K562 (cell line): Measurements from ENCODE around the gene PHF21A. TPM values are rescaled to one million over a fixed set of nuclear protein-coding genes. Genes with fewer than 3 reads are reported as not detected.

Experiments used
- ATAC-seq: fragments of 200-7000 bp; cut with Tn5 transposase; 3 replicates; pipeline ENCODE4 v1.9.1; 2020; ENCODE audit warnings: moderate library complexity
- BruUV-seq: library from RNA; stranded (reverse); fragments of 400-500 nt; replicated peaks from 2 replicates; lab custom pipeline; 2021; lab: Mats Ljungman, UMichigan
- CTCF ChIA-PET: fragments of 300-600 bp; formaldehyde crosslinking; extraction: SDS; loops from one replicate; lab custom pipeline; 2021; ENCODE audit warnings: low intra/inter-chr PET ratio; lab: Yijun Ruan, JAX
- POLR2A ChIA-PET: fragments of 300-600, 350-650 bp; sonication (Branson Sonifier 250); formaldehyde crosslinking; extraction: SDS; loops from one replicate; lab custom pipeline; 2021; ENCODE audit warnings: antibody characterized with exemption, inconsistent platforms; lab: Yijun Ruan, JAX
- DNase-seq, 4 experiments: peaks; one replicate each; pipeline versions ENCODE4 v3.0.0 to v3.0.0-alpha.2; 2011 to 2018; ENCODE audit warnings: low spot score in 3 of 4, mixed read lengths in 3 of 4; ENCODE audit errors: extremely low read depth in 1 of 4
- FAIRE-seq: peaks from 2 replicates; lab custom pipeline; 2011; peaks lifted over from hg19 to GRCh38; lab: Jason Lieb, UNC
- H2AFZ ChIP-seq: 2 replicates; pipeline ENCODE4 v1.6.0; 2011; ENCODE audit warnings: low read depth, low read length, control low read depth, inconsistent platforms
- H3K27ac ChIP-seq: fragments of 200-600 bp; 3 replicates; pipeline ENCODE4 v1.8.0; 2011; ENCODE audit warnings: low read depth, mild to moderate bottlenecking, control low read depth, inconsistent platforms, low read length, moderate library complexity, mixed read lengths; ENCODE audit errors: extremely low read depth
- H3K27me3 ChIP-seq, 2 experiments: fragments of 300-600 bp in 1 of 2; 2 replicates in 1 of 2; 3 replicates in 1 of 2; pipeline versions ENCODE4 v1.6.0 to v1.8.0; 2011; ENCODE audit warnings: inconsistent platforms in 2 of 2, low read length in 2 of 2, mild to moderate bottlenecking in 1 of 2, mixed read lengths in 1 of 2, moderate library complexity in 1 of 2; ENCODE audit not compliant: control insufficient read depth in 2 of 2, insufficient read depth in 2 of 2
- H3K36me3 ChIP-seq: fragments of 300-600 bp; 3 replicates; pipeline ENCODE4 v1.8.0; 2011; ENCODE audit warnings: mild to moderate bottlenecking, low read length, inconsistent platforms; ENCODE audit not compliant: control insufficient read depth, insufficient read depth
- H3K4me1 ChIP-seq, 2 experiments: fragments of 200-600 bp in 1 of 2; replicated peaks in 1 of 2; 2 replicates in 1 of 2; 3 replicates in 1 of 2; pipeline versions ENCODE4 v1.5.1 to v1.8.0; 2011; ENCODE audit warnings: inconsistent platforms in 2 of 2, low read length in 2 of 2, mild to moderate bottlenecking in 1 of 2, mixed read lengths in 1 of 2, moderate library complexity in 1 of 2; ENCODE audit not compliant: control insufficient read depth in 2 of 2, insufficient read depth in 2 of 2
- H3K4me2 ChIP-seq: 2 replicates; pipeline ENCODE4 v1.6.1; 2011; ENCODE audit warnings: low read length, control low read depth, inconsistent platforms, mixed read lengths; ENCODE audit not compliant: insufficient read depth
- H3K4me3 ChIP-seq: fragments of 200-600 bp; sonication (generic), shearing (Covaris generic); 2 replicates; pipeline ENCODE4 v1.5.1; 2016; ENCODE audit warnings: control low read depth, inconsistent platforms
- H3K79me2 ChIP-seq: fragments of 200-600 bp; 3 replicates; pipeline ENCODE4 v1.8.0; 2011; ENCODE audit warnings: low read length, inconsistent platforms; ENCODE audit not compliant: control insufficient read depth, insufficient read depth
- H3K9ac ChIP-seq, 2 experiments: 2 replicates each; pipeline versions ENCODE4 v1.6.0 to v1.6.1; 2011; ENCODE audit warnings: low read depth in 2 of 2, low read length in 2 of 2, control low read depth in 1 of 2, inconsistent platforms in 1 of 2, mild to moderate bottlenecking in 1 of 2, mixed read lengths in 1 of 2; ENCODE audit not compliant: insufficient read depth in 1 of 2
- H3K9me1 ChIP-seq: one replicate; pipeline ENCODE4 v1.6.0; 2011; ENCODE audit warnings: inconsistent platforms, mild to moderate bottlenecking, low read length, moderate library complexity; ENCODE audit not compliant: control insufficient read depth, insufficient read depth
- H3K9me3 ChIP-seq: replicated peaks from 2 replicates; pipeline ENCODE4 v1.5.1; 2011; ENCODE audit warnings: low read depth, low read length, inconsistent platforms; ENCODE audit not compliant: control insufficient read depth, insufficient read depth
- H4K20me1 ChIP-seq: replicated peaks from 2 replicates; pipeline ENCODE4 v1.6.1; 2011; ENCODE audit warnings: low read length, inconsistent platforms, mixed read lengths; ENCODE audit not compliant: control insufficient read depth, insufficient read depth
- EP300 ChIP-seq: IDR thresholded peaks from 2 replicates; pipeline ENCODE4 v1.6.1; 2012; ENCODE audit warnings: low read length, improper control_type of control experiment
- HDAC1 ChIP-seq, 2 experiments: fragments of 450-650 bp; IDR thresholded peaks; 2 replicates each; pipeline ENCODE4 v1.6.1; 2016 to 2017; ENCODE audit warnings: inconsistent platforms in 1 of 2, mild to moderate bottlenecking in 1 of 2, moderate library complexity in 1 of 2
- HNRNPUL1 ChIP-seq: fragments of 200-400 bp; formaldehyde crosslinking; IDR thresholded peaks from 2 replicates; pipeline ENCODE4 v1.6.1; 2017; ENCODE audit warnings: low read length
- MCM2 ChIP-seq: fragments of 450-650 bp; IDR thresholded peaks from 2 replicates; pipeline ENCODE4 v1.6.1; 2017; ENCODE audit warnings: low read depth, mild to moderate bottlenecking
- MITF ChIP-seq: IDR thresholded peaks from 2 replicates; pipeline ENCODE4 v1.6.1; 2014; ENCODE audit warnings: antibody characterized with exemption
- SAP30 ChIP-seq: fragments of 200-600 bp; sonication (generic); IDR thresholded peaks from 2 replicates; pipeline ENCODE4 v1.6.1; 2012; ENCODE audit warnings: borderline replicate concordance, low read depth, mild to moderate bottlenecking, moderate library complexity, low read length, control low read depth, inconsistent platforms; ENCODE audit not compliant: insufficient read depth, poor library complexity, severe bottlenecking
- U2AF1 ChIP-seq: fragments of 200-400 bp; formaldehyde crosslinking; optimal IDR thresholded peaks from 2 replicates; pipeline ENCODE3; 2017; ENCODE audit warnings: mild to moderate bottlenecking, low read depth, low read length, moderate library complexity
- YY1 ChIP-seq, 3 experiments: IDR thresholded peaks; 2 replicates each; pipeline ENCODE4 v1.6.1; 2011; ENCODE audit warnings: low read length in 2 of 3, mild to moderate bottlenecking in 2 of 3, moderate library complexity in 2 of 3, borderline replicate concordance in 1 of 3, control low read depth in 1 of 3, low read depth in 1 of 3; ENCODE audit not compliant: insufficient read depth in 3 of 3, insufficient replicate concordance in 2 of 3, control insufficient read depth in 1 of 3, insufficient read length in 1 of 3; ENCODE audit errors: extremely low read depth in 1 of 3
- ZBED1 ChIP-seq: IDR thresholded peaks from 2 replicates; pipeline ENCODE4 v1.6.1; 2014
- ZFP1 ChIP-seq: fragments of 450-650 bp; formaldehyde crosslinking; IDR thresholded peaks from 2 replicates; pipeline ENCODE4 v1.4.0; 2020; ENCODE audit warnings: mild to moderate bottlenecking, mixed read lengths
- ZNF445 ChIP-seq: fragments of 250-450 bp; sonication (Bioruptor Pico); IDR thresholded peaks from 2 replicates; pipeline ENCODE4 v1.4.0; 2020; ENCODE audit warnings: low read depth, mild to moderate bottlenecking, moderate library complexity
- ZNF76 ChIP-seq: fragments of 250-450 bp; sonication (Bioruptor Pico); IDR thresholded peaks from 2 replicates; pipeline ENCODE4 v1.4.0; 2020; ENCODE audit warnings: mild to moderate bottlenecking, moderate library complexity, borderline replicate concordance
- ZSCAN29 ChIP-seq: fragments of 450-650 bp; IDR thresholded peaks from 2 replicates; pipeline ENCODE4 v1.6.1; 2017
- WGBS: fragments of 100-300 bp; shearing (Covaris generic); methylation state at CpG from one replicate; pipeline ENCODE4 v1.1.6; 2016; ENCODE audit warnings: low coverage, mixed read lengths; ENCODE audit not compliant: insufficient coverage; ENCODE audit errors: missing lambda C conversion rate; 5-methylcytosine and 5-hydroxymethylcytosine counted together
- in situ Hi-C: fragments of 300-500 bp; cut with MboI; formaldehyde crosslinking; loops from 4 replicates; pipeline ENCODE4 v1.15.0; 2018; ENCODE audit warnings: inconsistent platforms, mixed read lengths
- intact Hi-C: fragments of 100-400 bp; cut with micrococcal nuclease; formaldehyde crosslinking; loops from 2 replicates; pipeline ENCODE4 v1.14.2; 2022
- polyA plus RNA-seq, 8 experiments: library from polyadenylated mRNA; depleted of rRNA in 4 of 8; stranded (reverse) in 5 of 8; unstranded in 3 of 8; fragments of >200 nt; fragmentation: Nextera tagmentation in 2 of 8; fragmentation: Illumina TruSeq in 1 of 8; extraction: Ambion mirVana in 2 of 8; extraction: Trizol in 1 of 8; gene quantifications; 2 replicates each; pipeline versions ENCODE4 v1.2.1 to v1.2.3, GENCODE V29; 2011 to 2014; ENCODE audit warnings: inconsistent platforms in 1 of 8, missing spikeins in 1 of 8
- total RNA-seq, 7 experiments: library from RNA; depleted of rRNA in 6 of 7; stranded (reverse); fragments of >200 nt in 6 of 7; fragmentation: Illumina TruSeq in 2 of 7; extraction: Trizol in 2 of 7; gene quantifications; 2 replicates each; pipeline versions ENCODE4 v1.2.1 to v1.2.3, GENCODE V29; 2011 to 2021; ENCODE audit warnings: low replicate concordance in 1 of 7
- TF ChIP-seq, protein P1 (sequence below), 3 experiments: fragments of 200-800 bp in 1 of 3; sonication (Bioruptor generic) in 1 of 3; sonication (generic) in 1 of 3; formaldehyde crosslinking in 1 of 3; IDR thresholded peaks; 2 replicates each; pipeline versions ENCODE4 v1.6.1 to v1.8.0; 2016 to 2022; ENCODE audit warnings: mild to moderate bottlenecking in 2 of 3, missing compliant biosample characterization in 2 of 3, missing genetic modification characterization in 2 of 3, missing genetic modification reagents in 1 of 3
- TF ChIP-seq, protein P2 (sequence below): sonication (generic); formaldehyde crosslinking; IDR thresholded peaks from 2 replicates; pipeline ENCODE4 v1.8.0; 2022; ENCODE audit warnings: mild to moderate bottlenecking, missing genetic modification reagents
- TF ChIP-seq, protein P3 (sequence below), 2 experiments: fragments of 450-650 bp; IDR thresholded peaks; 2 replicates each; pipeline ENCODE4 v1.6.1; 2016

The PHF21A gene
- total and polyA plus RNA-seq, 9 of the 15 experiments (the other 6 are each of a cell fraction or from before 2014, with no cell fraction given): 1.5 to 32.4 (median 10.7) TPM

GRCh38 chr11:45932217-45932616 is 189.0 kb downstream of the PHF21A start:
- in situ Hi-C loops (no loop called here), intact Hi-C loops (no loop called here)
- 55% methylated on average over 8 of the region's 8 CpGs for WGBS
- peak overlapping the region in 1 of 2 experiments; percentile 66; a peak in 1 of 4 replicates for H3K9ac ChIP-seq
- BruUV-seq: no TSS peak
- no peaks in the 10 kb centered on the region; the same call in 1 of the 2 replicates for H4K20me1 ChIP-seq
- H3K27ac ChIP-seq: no peak overlapping the region
- no peak overlapping the region for H3K4me2 ChIP-seq
- no peak overlapping the region for H3K4me3 ChIP-seq
- no peak for DNase-seq
- H3K36me3 ChIP-seq: peaks cover 53% of the 10 kb centered on the region; the same call in 2 of the 3 replicates
- H3K79me2 ChIP-seq: no peaks in the 10 kb centered on the region
- FAIRE-seq: no peak
- H3K4me1 ChIP-seq: peaks cover 5 to 39% of the 10 kb centered on the region in 2 experiments; a peak in 3 of 5 replicates
- POLR2A ChIA-PET: interaction anchor here (1.1 to 1.5 kb wide), 2 partner anchors 9 to 35 kb away, joined by 3 to 5 read pairs; no protein-coding TSS in a partner anchor
- no peaks in the 10 kb centered on the region for H3K9me3 ChIP-seq
- CTCF ChIA-PET: no interaction called here
- no peak overlapping the region for H2AFZ ChIP-seq
- no peak for TF ChIP-seq HDAC1 (IDR thresholded peaks at IDR 0.05)
- no peak for TF ChIP-seq MITF
- TF ChIP-seq ZBED1: no peak
- TF ChIP-seq ZNF76 (CRISPR knock-in tag): no peak
- TF ChIP-seq U2AF1: no peak
- no peak for TF ChIP-seq ZFP1 (CRISPR knock-in tag)
- TF ChIP-seq YY1 (IDR thresholded peaks at IDR 0.05; ENCODE audit: borderline replicate concordance in 1 of 3, control insufficient read depth in 1 of 3, extremely low read depth in 1 of 3, insufficient read depth in 3 of 3, insufficient read length in 1 of 3, insufficient replicate concordance in 2 of 3, low read depth in 1 of 3, low read length in 2 of 3): no peak
- TF ChIP-seq ZNF445: no peak
- TF ChIP-seq, protein P1, sequence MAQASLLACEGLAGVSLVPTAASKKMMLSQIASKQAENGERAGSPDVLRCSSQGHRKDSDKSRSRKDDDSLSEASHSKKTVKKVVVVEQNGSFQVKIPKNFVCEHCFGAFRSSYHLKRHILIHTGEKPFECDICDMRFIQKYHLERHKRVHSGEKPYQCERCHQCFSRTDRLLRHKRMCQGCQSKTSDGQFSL (CRISPR knock-in tag; IDR thresholded peaks at IDR 0.05): no peak
- TF ChIP-seq, protein P1 (tag; IDR thresholded peaks at IDR 0.05): no peak
- TF ChIP-seq MCM2: no peak
- TF ChIP-seq, protein P2, sequence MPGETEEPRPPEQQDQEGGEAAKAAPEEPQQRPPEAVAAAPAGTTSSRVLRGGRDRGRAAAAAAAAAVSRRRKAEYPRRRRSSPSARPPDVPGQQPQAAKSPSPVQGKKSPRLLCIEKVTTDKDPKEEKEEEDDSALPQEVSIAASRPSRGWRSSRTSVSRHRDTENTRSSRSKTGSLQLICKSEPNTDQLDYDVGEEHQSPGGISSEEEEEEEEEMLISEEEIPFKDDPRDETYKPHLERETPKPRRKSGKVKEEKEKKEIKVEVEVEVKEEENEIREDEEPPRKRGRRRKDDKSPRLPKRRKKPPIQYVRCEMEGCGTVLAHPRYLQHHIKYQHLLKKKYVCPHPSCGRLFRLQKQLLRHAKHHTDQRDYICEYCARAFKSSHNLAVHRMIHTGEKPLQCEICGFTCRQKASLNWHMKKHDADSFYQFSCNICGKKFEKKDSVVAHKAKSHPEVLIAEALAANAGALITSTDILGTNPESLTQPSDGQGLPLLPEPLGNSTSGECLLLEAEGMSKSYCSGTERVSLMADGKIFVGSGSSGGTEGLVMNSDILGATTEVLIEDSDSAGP: no peak
- no peak for TF ChIP-seq HNRNPUL1
- TF ChIP-seq, protein P3, sequence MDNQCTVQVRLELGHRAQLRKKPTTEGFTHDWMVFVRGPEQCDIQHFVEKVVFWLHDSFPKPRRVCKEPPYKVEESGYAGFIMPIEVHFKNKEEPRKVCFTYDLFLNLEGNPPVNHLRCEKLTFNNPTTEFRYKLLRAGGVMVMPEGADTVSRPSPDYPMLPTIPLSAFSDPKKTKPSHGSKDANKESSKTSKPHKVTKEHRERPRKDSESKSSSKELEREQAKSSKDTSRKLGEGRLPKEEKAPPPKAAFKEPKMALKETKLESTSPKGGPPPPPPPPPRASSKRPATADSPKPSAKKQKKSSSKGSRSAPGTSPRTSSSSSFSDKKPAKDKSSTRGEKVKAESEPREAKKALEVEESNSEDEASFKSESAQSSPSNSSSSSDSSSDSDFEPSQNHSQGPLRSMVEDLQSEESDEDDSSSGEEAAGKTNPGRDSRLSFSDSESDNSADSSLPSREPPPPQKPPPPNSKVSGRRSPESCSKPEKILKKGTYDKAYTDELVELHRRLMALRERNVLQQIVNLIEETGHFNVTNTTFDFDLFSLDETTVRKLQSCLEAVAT (IDR thresholded peaks at IDR 0.05): no peak
- no peak for TF ChIP-seq ZSCAN29
- TF ChIP-seq EP300: no peak
- no peak for TF ChIP-seq SAP30
- ATAC-seq: no peak
- H3K9me1 ChIP-seq: no peaks in the 10 kb centered on the region
- H3K27me3 ChIP-seq: no peaks in the 10 kb centered on the region
